SIG-M5 treated with dmso at 0.1 percent for 504 hours (cell line): Measurements from ENCODE around the gene ZNRF3.
"Not testable (repeated sequence)": the region's sequence is repeated elsewhere in the genome, so short reads cannot be mapped to it uniquely, and the experiment has no call there.

Experiments used
- DNase-seq: peaks from one replicate; lab custom pipeline; 2025; ENCODE audit not compliant: unreplicated experiment; lab: John Stamatoyannopoulos, UW

The ZNRF3 gene

GRCh38 chr22:29030618-29031226 lies 147.3 kb downstream of the ZNRF3 start:
- DNase-seq = no peak

- no peak for DNase-seq
Measured at GRCh38 chr22:29031227-29032011, 148.0 kb downstream of the ZNRF3 start.

- DNase-seq = no peak
Measured at GRCh38 chr22:29032014-29032475, 148.7 kb downstream of the ZNRF3 start.

GRCh38 chr22:29032584-29032983 lies 149.2 kb downstream of the ZNRF3 start:
- DNase-seq = no peak

DNA sequence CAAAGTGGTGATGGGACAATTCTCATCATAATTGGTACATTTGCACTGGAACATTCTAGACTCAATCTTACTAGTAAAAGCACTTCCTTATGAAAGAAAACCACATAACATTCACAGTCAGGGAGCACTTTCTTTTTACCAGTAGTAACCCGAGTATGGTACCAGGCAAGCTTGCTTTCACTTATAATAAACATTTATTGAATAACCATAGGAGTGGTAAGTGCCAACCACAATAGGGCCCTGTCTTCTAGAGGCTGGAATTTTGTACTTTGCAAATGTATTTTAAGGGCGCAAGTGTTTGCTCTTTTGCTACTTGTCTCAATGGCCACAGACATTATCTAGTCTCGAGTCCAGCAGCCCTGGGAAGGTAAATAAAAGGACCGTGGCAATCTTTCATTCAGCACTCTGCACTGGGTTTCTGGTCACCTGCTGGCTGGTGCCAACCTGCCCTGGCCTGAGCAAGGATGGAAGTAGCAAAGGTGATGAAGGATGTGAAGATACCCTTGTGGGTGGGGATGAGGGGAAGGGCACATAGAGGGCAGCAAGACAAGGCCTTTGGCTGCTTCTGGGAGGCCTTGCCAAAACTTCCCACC lies 154.1 kb downstream of the ZNRF3 start:
- DNase-seq = no peak

- DNase-seq = no peak
Measured at GRCh38 chr22:29039148-29039547, 155.8 kb downstream of the ZNRF3 start.

GRCh38 chr22:29039684-29040083 lies 156.3 kb downstream of the ZNRF3 start:
- not testable (repeated sequence) for DNase-seq

DNA sequence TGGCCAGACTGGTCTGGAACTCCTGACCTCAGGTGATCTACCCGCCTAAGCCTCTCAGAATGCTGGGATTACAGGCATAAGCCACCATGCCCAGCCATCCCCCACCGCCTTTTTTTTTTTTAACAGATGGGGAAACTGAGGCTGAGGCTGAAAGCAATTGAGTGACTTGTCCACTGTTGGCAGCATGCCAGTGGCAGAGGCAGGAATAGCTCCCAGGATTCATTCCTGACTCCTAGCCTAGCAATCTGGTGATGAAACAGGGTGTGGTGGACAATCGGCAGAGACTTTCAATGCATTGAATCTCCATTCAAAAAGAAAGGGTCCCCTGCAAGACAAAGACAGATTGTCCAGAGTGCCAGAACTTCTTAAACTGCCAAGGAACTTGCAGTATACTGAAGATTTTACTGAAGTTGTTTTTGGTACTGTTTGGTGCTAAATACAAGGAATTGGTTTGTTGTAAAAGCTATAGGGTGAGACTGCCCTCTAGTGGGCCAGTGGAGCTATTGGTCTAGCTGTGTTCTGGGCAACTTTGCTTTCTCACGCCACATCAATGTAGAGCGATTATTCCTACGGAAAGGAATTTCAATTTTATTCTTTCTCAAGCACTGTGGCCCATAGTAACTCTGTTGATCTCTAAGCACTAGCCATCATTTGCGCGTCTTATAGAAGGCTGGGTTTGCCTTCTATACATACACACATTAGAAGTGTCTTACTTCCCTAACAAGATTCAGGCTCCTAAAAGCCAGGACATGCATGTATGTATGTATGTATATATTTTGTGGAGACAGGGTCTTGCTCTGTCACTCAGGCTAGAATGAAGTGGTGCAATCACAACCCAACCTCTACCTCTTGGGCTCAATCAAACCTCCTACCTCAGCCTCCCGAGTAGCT lies 157.3 kb downstream of the ZNRF3 start:
- peak; percentile 64 for DNase-seq

DNA sequence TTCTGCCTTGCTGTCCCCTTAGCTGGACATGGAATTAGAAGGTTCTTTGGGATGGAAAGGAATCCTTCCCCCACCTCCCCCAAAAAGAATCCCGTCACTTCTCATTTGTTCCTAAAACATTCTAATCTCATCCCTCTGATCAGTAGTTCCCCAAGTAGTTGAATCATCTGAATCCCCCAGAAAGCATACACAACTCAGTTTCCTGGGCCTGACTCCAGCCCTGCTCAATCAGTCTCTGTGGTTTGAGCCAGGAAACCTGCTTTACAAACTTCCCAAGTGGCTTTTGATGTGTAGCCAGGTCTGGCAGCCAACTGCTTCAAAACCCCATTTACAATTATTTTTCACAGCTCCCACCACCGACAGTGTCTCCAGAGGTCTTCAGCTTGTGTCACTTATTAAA lies 158.0 kb downstream of the ZNRF3 start:
- DNase-seq = no peak

DNA sequence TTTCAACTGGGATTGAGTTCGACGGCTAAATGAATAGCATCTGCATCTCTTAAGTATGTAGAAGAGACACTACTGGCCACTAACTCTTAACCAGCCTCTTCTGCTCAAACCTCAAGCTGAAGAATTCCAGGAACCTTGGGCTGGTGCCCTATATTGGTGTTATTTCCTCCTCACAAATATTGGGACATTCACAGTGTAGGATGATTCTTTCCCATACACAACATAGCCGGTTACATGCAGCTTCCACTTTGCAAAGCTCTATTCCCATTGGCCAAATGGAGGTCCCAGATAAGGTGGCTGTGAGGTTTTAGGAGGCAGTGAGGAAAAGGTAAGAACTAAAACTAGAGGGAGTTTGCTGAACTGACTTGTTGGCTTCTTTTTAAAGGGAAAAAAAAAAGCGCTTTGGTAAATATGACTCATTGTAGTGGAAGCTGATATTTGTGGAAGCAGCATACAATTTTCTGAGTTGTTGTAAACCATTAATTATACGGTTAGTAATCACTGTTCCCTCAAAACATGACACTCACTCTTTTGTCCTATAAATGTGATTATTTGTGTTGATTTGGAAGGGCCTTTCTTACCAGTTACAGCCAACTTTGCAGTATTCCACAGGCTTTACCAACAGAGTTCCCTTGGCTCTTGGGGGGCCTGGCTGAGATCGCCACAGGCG lies 160.7 kb downstream of the ZNRF3 start:
- DNase-seq = no peak

DNA sequence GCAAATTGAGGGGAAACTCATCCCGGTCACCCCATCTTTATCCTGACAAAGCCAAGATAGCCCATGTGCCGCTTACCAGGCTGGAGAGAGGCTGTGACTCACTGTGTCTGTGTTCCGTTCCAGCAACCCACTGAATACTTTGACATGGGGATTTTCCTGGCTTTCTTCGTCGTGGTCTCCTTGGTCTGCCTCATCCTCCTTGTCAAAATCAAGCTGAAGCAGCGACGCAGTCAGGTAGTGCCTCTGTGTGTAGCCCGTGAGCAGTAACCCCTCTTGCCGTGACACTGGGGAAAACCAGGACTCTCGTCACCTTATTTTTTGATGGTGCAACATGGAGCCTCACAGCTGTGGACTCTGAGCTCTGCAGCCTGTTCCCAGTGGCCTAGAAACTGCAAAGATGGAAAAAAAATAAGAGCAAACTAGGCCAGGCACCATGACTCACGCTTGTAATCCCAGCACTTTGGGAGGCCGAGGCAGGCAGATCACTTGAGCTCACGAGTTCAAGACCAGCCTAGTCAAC lies 161.3 kb downstream of the ZNRF3 start:
- DNase-seq = no peak

GRCh38 chr22:29048822-29049654 lies 165.7 kb downstream of the ZNRF3 start:
- DNase-seq = no peak

DNA sequence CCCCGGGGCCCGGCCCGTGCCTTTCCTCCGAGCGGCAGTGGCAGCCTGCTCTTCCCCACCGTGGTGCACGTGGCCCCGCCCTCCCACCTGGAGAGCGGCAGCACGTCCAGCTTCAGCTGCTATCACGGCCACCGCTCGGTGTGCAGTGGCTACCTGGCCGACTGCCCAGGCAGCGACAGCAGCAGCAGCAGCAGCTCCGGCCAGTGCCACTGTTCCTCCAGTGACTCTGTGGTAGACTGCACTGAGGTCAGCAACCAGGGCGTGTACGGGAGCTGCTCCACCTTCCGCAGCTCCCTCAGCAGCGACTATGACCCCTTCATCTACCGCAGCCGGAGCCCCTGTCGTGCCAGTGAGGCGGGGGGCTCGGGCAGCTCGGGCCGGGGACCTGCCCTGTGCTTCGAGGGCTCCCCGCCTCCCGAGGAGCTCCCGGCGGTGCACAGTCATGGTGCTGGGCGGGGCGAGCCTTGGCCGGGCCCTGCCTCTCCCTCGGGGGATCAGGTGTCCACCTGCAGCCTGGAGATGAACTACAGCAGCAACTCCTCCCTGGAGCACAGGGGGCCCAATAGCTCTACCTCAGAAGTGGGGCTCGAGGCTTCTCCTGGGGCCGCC lies 166.4 kb downstream of the ZNRF3 start:
- no peak for DNase-seq

- no peak for DNase-seq
Measured at GRCh38 chr22:29050457-29050856, 167.1 kb downstream of the ZNRF3 start.

DNA sequence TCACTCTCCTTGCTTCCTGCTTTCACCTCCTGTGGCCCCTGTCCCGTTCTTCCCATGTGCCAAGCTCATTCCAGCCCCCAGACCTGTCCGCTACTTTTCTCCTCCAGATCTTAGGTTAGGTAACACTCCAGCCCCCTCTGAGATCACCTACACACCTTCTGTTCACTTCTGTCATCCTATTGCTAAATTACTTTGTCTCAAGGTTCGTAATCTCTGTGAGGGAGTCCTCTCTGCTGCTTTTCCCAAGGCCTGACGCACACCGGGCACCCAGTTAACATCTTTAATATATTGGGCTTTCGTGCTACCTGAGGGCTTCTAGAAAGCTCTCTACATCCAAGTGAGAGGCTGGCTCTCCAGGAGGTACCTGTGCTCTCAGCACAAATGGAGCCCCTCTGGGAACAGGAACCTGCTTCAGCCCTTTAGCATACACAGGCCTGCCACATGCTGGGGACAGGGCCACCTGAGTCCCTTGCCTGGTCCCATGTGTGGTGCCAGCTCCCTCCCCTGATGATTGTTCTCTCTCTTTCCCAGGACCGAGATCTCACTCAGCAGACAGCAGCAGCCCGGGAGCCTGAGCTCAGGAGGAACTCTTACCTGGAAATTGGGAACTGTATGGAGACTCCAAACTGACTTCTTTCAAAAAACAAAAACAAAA lies 169.8 kb downstream of the ZNRF3 start:
- DNase-seq = no peak

GRCh38 chr22:29054251-29054767 lies 170.9 kb downstream of the ZNRF3 start:
- DNase-seq = no peak

DNA sequence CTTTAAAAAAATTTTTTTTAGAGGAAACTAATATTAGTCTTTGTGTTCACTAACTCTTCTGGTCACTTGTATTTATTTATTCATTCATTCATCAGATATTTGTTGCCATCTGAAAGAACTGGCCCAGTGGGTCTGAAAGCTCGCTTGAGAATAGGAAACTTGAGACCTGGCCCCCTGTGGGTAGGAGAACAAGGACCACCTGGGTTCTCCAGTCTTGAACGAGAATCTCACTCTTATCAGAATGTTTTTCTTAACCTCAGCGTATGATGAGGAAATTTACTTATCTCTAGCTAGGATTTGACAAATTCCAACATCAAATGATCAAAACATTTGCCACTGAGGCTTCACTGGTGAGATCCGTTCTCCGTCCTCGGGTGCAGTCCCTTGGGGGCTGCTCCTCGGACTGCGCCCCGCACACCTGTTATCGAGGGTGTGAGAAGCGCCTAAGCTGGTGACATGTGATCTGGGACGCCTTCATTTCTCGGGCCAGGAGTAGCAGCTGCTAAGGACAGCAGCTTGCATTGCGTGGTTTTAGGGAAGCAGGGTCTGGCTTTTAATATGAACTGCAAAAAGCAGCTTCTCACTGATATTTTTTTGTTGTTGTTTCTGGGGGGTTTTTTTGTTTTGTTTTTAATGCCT lies 171.9 kb downstream of the ZNRF3 start:
- DNase-seq = no peak

GRCh38 chr22:29056472-29056871 lies 173.1 kb downstream of the ZNRF3 start:
- DNase-seq = no peak
